Liver (tissue), 3 donors: Measurements from ENCODE around the gene PRELID2.

ENCODE experiments used
- EGR1 ChIP-seq, 2 donors: IDR thresholded peaks; 2 replicates each; pipeline ENCODE4 v1.6.1; 2016 to 2018; ENCODE audit warnings: antibody characterized with exemption in 2 of 2, low read depth in 2 of 2
- FOXA1 ChIP-seq: IDR thresholded peaks from 2 replicates; pipeline ENCODE4 v1.6.1; 2016; ENCODE audit warnings: antibody characterized with exemption
- GABPA ChIP-seq, 2 donors: IDR thresholded peaks in 1 of 2; conservative IDR thresholded peaks in 1 of 2; 2 replicates each; pipeline ENCODE4 v1.6.1; 2016; ENCODE audit warnings: antibody characterized with exemption in 2 of 2, mild to moderate bottlenecking in 1 of 2, moderate library complexity in 1 of 2
- JUND ChIP-seq, 2 donors: IDR thresholded peaks; 2 replicates each; pipeline ENCODE4 v1.6.1; 2016; ENCODE audit warnings: antibody characterized with exemption in 2 of 2
- YY1 ChIP-seq: IDR thresholded peaks from 2 replicates; pipeline ENCODE4 v1.6.1; 2016; ENCODE audit warnings: antibody characterized with exemption, mild to moderate bottlenecking
- TF ChIP-seq, protein P1 (sequence below): fragments of 150-350 bp; IDR thresholded peaks from 2 replicates; pipeline ENCODE4 v1.5.1; 2017; ENCODE audit warnings: improper control_type of control experiment, low read depth, low read length; ENCODE audit not compliant: missing input control
- TF ChIP-seq, protein P2 (sequence below): IDR thresholded peaks from 2 replicates; pipeline ENCODE4 v1.6.1; 2016; ENCODE audit warnings: antibody characterized with exemption
- TF ChIP-seq, protein P3 (sequence below): IDR thresholded peaks from 2 replicates; pipeline ENCODE4 v1.6.1; 2016; ENCODE audit warnings: antibody characterized with exemption
- TF ChIP-seq, protein P4 (sequence below): IDR thresholded peaks from 2 replicates; pipeline ENCODE4 v1.6.1; 2016; ENCODE audit warnings: antibody characterized with exemption, mild to moderate bottlenecking
- donor health status: healthy.
- donor health status: healthy.

DNA sequence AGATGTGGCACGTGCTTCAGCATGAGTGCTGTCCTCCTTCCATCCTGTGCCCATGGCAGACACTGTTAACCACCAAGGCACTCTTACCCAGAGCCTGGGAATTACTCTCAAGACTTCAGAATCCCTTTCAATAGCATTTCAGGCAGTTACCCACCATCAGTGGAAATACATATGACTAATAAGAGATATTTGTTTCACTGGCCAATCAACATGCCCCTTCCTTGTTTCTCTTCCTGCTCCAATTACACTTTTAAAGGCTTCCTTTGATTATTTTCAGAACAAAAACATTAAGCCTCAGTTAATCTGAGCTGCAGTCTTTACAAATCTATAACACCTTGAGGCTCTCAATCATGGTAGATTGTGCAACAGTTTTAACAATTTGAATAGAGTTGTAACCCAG lies 70.8 kb downstream of the PRELID2 start:
- TF ChIP-seq, protein P1, sequence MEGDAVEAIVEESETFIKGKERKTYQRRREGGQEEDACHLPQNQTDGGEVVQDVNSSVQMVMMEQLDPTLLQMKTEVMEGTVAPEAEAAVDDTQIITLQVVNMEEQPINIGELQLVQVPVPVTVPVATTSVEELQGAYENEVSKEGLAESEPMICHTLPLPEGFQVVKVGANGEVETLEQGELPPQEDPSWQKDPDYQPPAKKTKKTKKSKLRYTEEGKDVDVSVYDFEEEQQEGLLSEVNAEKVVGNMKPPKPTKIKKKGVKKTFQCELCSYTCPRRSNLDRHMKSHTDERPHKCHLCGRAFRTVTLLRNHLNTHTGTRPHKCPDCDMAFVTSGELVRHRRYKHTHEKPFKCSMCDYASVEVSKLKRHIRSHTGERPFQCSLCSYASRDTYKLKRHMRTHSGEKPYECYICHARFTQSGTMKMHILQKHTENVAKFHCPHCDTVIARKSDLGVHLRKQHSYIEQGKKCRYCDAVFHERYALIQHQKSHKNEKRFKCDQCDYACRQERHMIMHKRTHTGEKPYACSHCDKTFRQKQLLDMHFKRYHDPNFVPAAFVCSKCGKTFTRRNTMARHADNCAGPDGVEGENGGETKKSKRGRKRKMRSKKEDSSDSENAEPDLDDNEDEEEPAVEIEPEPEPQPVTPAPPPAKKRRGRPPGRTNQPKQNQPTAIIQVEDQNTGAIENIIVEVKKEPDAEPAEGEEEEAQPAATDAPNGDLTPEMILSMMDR = no peak
- TF ChIP-seq FOXA1 = no peak
- TF ChIP-seq, protein P2, sequence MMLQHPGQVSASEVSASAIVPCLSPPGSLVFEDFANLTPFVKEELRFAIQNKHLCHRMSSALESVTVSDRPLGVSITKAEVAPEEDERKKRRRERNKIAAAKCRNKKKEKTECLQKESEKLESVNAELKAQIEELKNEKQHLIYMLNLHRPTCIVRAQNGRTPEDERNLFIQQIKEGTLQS = no peak
- TF ChIP-seq GABPA (IDR thresholded peaks at IDR 0.05 in 1 of 2, conservative IDR thresholded peaks at IDR 0.05 in 1 of 2) = no peak
- no peak for TF ChIP-seq JUND (IDR thresholded peaks at IDR 0.05)
- TF ChIP-seq YY1 = no peak
- TF ChIP-seq EGR1 (IDR thresholded peaks at IDR 0.05; ENCODE audit: low read depth in 2 of 2) = no peak
- TF ChIP-seq, protein P3, sequence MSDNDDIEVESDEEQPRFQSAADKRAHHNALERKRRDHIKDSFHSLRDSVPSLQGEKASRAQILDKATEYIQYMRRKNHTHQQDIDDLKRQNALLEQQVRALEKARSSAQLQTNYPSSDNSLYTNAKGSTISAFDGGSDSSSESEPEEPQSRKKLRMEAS = no peak
- TF ChIP-seq, protein P4, sequence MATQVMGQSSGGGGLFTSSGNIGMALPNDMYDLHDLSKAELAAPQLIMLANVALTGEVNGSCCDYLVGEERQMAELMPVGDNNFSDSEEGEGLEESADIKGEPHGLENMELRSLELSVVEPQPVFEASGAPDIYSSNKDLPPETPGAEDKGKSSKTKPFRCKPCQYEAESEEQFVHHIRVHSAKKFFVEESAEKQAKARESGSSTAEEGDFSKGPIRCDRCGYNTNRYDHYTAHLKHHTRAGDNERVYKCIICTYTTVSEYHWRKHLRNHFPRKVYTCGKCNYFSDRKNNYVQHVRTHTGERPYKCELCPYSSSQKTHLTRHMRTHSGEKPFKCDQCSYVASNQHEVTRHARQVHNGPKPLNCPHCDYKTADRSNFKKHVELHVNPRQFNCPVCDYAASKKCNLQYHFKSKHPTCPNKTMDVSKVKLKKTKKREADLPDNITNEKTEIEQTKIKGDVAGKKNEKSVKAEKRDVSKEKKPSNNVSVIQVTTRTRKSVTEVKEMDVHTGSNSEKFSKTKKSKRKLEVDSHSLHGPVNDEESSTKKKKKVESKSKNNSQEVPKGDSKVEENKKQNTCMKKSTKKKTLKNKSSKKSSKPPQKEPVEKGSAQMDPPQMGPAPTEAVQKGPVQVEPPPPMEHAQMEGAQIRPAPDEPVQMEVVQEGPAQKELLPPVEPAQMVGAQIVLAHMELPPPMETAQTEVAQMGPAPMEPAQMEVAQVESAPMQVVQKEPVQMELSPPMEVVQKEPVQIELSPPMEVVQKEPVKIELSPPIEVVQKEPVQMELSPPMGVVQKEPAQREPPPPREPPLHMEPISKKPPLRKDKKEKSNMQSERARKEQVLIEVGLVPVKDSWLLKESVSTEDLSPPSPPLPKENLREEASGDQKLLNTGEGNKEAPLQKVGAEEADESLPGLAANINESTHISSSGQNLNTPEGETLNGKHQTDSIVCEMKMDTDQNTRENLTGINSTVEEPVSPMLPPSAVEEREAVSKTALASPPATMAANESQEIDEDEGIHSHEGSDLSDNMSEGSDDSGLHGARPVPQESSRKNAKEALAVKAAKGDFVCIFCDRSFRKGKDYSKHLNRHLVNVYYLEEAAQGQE = no peak
